ENCODE results near the gene PIP5K1B. TPM values are rescaled to one million over a fixed set of nuclear protein-coding genes. Genes with fewer than 3 reads are reported as not detected.

Gene PIP5K1B
- total and polyA plus RNA-seq, 10 of the 15 experiments (the other 5 are each of a cell fraction or from before 2014, with no cell fraction given) = 6.8 to 16.3 (median 10.6) TPM

GRCh38 chr9:68979538-68980314, 274.7 kb downstream of the PIP5K1B start:
- H3K27me3 ChIP-seq (replicated peaks in 1 of 2; ENCODE audit: control insufficient read depth in 2 of 2, insufficient read depth in 2 of 2, low read length in 1 of 2) = no peaks in the 10 kb centered on the region
- H3K9me3 ChIP-seq (replicated peaks; ENCODE audit: control insufficient read depth, insufficient read depth, low read length) = no peaks in the 10 kb centered on the region; the same call in 2 of the 3 replicates
- ChIA-PET CTCF (interaction anchor here (0.6 to 2.3 kb wide), 6 partner anchors 12 to 494 kb away, joined by 3 to 9 read pairs (median 5); no protein-coding TSS in a partner anchor), SMC1A (ENCODE audit: uncharacterized antibody, unreplicated experiment) (interaction anchor here (0.6 to 12.2 kb wide), 7 partner anchors 15 to 399 kb away, joined by 3 to 160 read pairs (median 5); no protein-coding TSS in a partner anchor), POLR2A (interaction anchor here (0.8 to 1.6 kb wide), 2 partner anchors 14 to 15 kb away, joined by 4 to 5 read pairs; no protein-coding TSS in a partner anchor), RAD21 (ENCODE audit: unreplicated experiment) (interaction anchor here (0.8 to 1.3 kb wide), 3 partner anchors 18 to 30 kb away, joined by 3 read pairs; no protein-coding TSS in a partner anchor)
- H2AFZ ChIP-seq (ENCODE audit: control insufficient read depth, low read depth, low read length) = peak overlapping the region; percentile 25
- WGBS (ENCODE audit: insufficient coverage, insufficient replicate concordance, low lambda C conversion rate, missing lambda C conversion rate) = 84% methylated on average over 9 of the region's 9 CpGs
- TF ChIP-seq, protein P1, sequence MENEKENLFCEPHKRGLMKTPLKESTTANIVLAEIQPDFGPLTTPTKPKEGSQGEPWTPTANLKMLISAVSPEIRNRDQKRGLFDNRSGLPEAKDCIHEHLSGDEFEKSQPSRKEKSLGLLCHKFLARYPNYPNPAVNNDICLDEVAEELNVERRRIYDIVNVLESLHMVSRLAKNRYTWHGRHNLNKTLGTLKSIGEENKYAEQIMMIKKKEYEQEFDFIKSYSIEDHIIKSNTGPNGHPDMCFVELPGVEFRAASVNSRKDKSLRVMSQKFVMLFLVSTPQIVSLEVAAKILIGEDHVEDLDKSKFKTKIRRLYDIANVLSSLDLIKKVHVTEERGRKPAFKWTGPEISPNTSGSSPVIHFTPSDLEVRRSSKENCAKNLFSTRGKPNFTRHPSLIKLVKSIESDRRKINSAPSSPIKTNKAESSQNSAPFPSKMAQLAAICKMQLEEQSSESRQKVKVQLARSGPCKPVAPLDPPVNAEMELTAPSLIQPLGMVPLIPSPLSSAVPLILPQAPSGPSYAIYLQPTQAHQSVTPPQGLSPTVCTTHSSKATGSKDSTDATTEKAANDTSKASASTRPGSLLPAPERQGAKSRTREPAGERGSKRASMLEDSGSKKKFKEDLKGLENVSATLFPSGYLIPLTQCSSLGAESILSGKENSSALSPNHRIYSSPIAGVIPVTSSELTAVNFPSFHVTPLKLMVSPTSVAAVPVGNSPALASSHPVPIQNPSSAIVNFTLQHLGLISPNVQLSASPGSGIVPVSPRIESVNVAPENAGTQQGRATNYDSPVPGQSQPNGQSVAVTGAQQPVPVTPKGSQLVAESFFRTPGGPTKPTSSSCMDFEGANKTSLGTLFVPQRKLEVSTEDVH (IDR thresholded peaks at IDR 0.05; ENCODE audit: low read depth, partially characterized antibody) = no peak
- TF ChIP-seq SMAD1 (IDR thresholded peaks at IDR 0.05; ENCODE audit: low read depth, partially characterized antibody) (no peak), SP1 (IDR thresholded peaks at IDR 0.05; ENCODE audit: low read depth, low read length) (no peak), MLLT1 (IDR thresholded peaks at IDR 0.05) (peak; percentile 66; the same call in 1 of the 2 replicates)
- no peaks in the 10 kb centered on the region; a peak in 1 of 4 replicates for H3K36me3 ChIP-seq (ENCODE audit: control insufficient read depth in 2 of 2, insufficient read depth in 2 of 2, low read length in 1 of 2)
- ATAC-seq (peak; percentile 12), FAIRE-seq (no peak), DNase-seq (ENCODE audit: low read depth, low spot score) (no peak)
- peak overlapping the region; percentile 50 for H3K27ac ChIP-seq (ENCODE audit: control insufficient read depth, insufficient read depth)
- no peak overlapping the region for H3K4me3 ChIP-seq
- H3K79me2 ChIP-seq (ENCODE audit: control insufficient read depth, insufficient read depth, low read length) = no peaks in the 10 kb centered on the region
- H3K9ac ChIP-seq (ENCODE audit: control insufficient read depth, insufficient read depth, low read length) = no peak overlapping the region
- peaks cover 70% of the 10 kb centered on the region for H3K4me1 ChIP-seq (ENCODE audit: control insufficient read depth, insufficient read depth, low read length)
- peak overlapping the region; percentile 64 for H3K4me2 ChIP-seq (ENCODE audit: control insufficient read depth, insufficient read depth)
- in situ Hi-C loops (cut with MboI) = no loop called here
- no TSS peak for BruUV-seq (replicated peaks)
- intact Hi-C loops (cut with micrococcal nuclease; ENCODE audit: unreplicated experiment) = loop anchor here (5.0 kb wide), 1 partner anchor 337 kb away; no protein-coding TSS in a partner anchor
- no peaks in the 10 kb centered on the region for H4K20me1 ChIP-seq (ENCODE audit: control insufficient read depth, insufficient read depth)
